NCI-H1048 (cell line): ENCODE results near the gene C10orf53.

Source experiments
- DNase-seq: peaks from one replicate; lab custom pipeline; 2025; lab: John Stamatoyannopoulos, UW

C10orf53 gene

GRCh38 chr10:49737474-49738201, 58.2 kb downstream of the C10orf53 start:
- no peak for DNase-seq

GRCh38 chr10:49738616-49739360, 59.3 kb downstream of the C10orf53 start:
- no peak for DNase-seq

- no peak for DNase-seq
Observed at GRCh38 chr10:49739426-49739825, 60.0 kb downstream of the C10orf53 start.

- DNase-seq = no peak
Observed at GRCh38 chr10:49740346-49741107, 61.1 kb downstream of the C10orf53 start.

GRCh38 chr10:49741108-49741995, 61.9 kb downstream of the C10orf53 start:
- DNase-seq = no peak

- no peak for DNase-seq
Observed at GRCh38 chr10:49742683-49743463, 63.4 kb downstream of the C10orf53 start.

GRCh38 chr10:49743464-49744075, 64.1 kb downstream of the C10orf53 start:
- DNase-seq = no peak

- no peak for DNase-seq
Observed at GRCh38 chr10:49744091-49744685, 64.7 kb downstream of the C10orf53 start.

GRCh38 chr10:49744924-49745605, 65.6 kb downstream of the C10orf53 start:
- DNase-seq = no peak

- DNase-seq = no peak
Observed at GRCh38 chr10:49745756-49746155, 66.3 kb downstream of the C10orf53 start.

- no peak for DNase-seq
Observed at GRCh38 chr10:49746626-49747302, 67.3 kb downstream of the C10orf53 start.
